Measurements from ENCODE around the gene HLA-DQA2.

- TF ChIP-seq CTCF (conservative IDR thresholded peaks at IDR 0.05; ENCODE audit: low read depth, low read length) (no peak), POLR2A (IDR thresholded peaks at IDR 0.05; ENCODE audit: low read depth, low read length) (no peak), RCOR1 (IDR thresholded peaks at IDR 0.05; ENCODE audit: insufficient replicate concordance, low read length) (no peak), MAFK (IDR thresholded peaks at IDR 0.05; ENCODE audit: low read depth, low read length) (no peak), SMC3 (IDR thresholded peaks at IDR 0.05; ENCODE audit: low read depth, low read length) (no peak), RAD21 (IDR thresholded peaks at IDR 0.05; ENCODE audit: low read length) (no peak)
- TF ChIP-seq, protein P1, sequence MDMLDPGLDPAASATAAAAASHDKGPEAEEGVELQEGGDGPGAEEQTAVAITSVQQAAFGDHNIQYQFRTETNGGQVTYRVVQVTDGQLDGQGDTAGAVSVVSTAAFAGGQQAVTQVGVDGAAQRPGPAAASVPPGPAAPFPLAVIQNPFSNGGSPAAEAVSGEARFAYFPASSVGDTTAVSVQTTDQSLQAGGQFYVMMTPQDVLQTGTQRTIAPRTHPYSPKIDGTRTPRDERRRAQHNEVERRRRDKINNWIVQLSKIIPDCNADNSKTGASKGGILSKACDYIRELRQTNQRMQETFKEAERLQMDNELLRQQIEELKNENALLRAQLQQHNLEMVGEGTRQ (IDR thresholded peaks at IDR 0.05; ENCODE audit: low read depth, low read length) = no peak
These were observed 31.5 kb downstream of the HLA-DQA2 start for GRCh38 chr6:32772656-32773055.
